Mesendoderm (in vitro differentiated cells): Measurements from ENCODE around the gene MRPL48.

Experiments
- DNase-seq: peaks from one replicate; pipeline ENCODE4 v3.0.0; 2013
- H2AK5ac ChIP-seq: 2 replicates; pipeline ENCODE4 v1.6.1; 2013; ENCODE audit warnings: low read length, inconsistent platforms
- H2BK120ac ChIP-seq: 2 replicates; pipeline ENCODE4 v1.6.1; 2013; ENCODE audit warnings: low read depth, mild to moderate bottlenecking, low read length, moderate library complexity, mixed read lengths
- H2BK15ac ChIP-seq: replicated peaks from 2 replicates; pipeline ENCODE4 v1.6.1; 2013; ENCODE audit warnings: low read depth, mild to moderate bottlenecking, moderate library complexity
- H2BK5ac ChIP-seq: 2 replicates; pipeline ENCODE4 v1.6.1; 2013; ENCODE audit warnings: low read length, inconsistent platforms
- H3K18ac ChIP-seq: 2 replicates; pipeline ENCODE4 v1.6.1; 2013; ENCODE audit warnings: mild to moderate bottlenecking, low read length, mixed read lengths
- H3K23ac ChIP-seq: one replicate; pipeline ENCODE4 v1.6.1; 2013; ENCODE audit warnings: low read length
- H3K27ac ChIP-seq: 2 replicates; pipeline ENCODE4 v1.5.1; 2013; ENCODE audit warnings: low read depth, mild to moderate bottlenecking, inconsistent platforms, low read length, moderate library complexity
- H3K27me3 ChIP-seq: 2 replicates; pipeline ENCODE4 v1.6.1; 2013; ENCODE audit warnings: low read length, control low read depth, mild to moderate bottlenecking, inconsistent platforms; ENCODE audit not compliant: insufficient read depth, poor library complexity
- H3K36me3 ChIP-seq: 2 replicates; pipeline ENCODE4 v1.6.1; 2013; ENCODE audit warnings: low read length, inconsistent platforms; ENCODE audit not compliant: control insufficient read depth, insufficient read depth
- H3K4ac ChIP-seq: one replicate; pipeline ENCODE4 v1.6.1; 2013; ENCODE audit warnings: low read depth, mild to moderate bottlenecking, low read length, moderate library complexity
- H3K4me1 ChIP-seq: 2 replicates; pipeline ENCODE4 v1.6.1; 2013; ENCODE audit warnings: low read depth, low read length, inconsistent platforms; ENCODE audit not compliant: control insufficient read depth
- H3K4me2 ChIP-seq: 2 replicates; pipeline ENCODE4 v1.6.1; 2013; ENCODE audit warnings: low read length
- H3K4me3 ChIP-seq: 2 replicates; pipeline ENCODE4 v1.5.1; 2013; ENCODE audit warnings: mild to moderate bottlenecking, low read length
- H3K56ac ChIP-seq: one replicate; pipeline ENCODE4 v1.6.1; 2013; ENCODE audit warnings: low read length
- H3K79me1 ChIP-seq: 2 replicates; pipeline ENCODE4 v1.6.1; 2013; ENCODE audit warnings: low read length, inconsistent platforms
- H3K79me2 ChIP-seq: 2 replicates; pipeline ENCODE4 v1.6.1; 2013; ENCODE audit warnings: mild to moderate bottlenecking, low read length; ENCODE audit not compliant: control insufficient read depth, insufficient read depth
- H3K9ac ChIP-seq: 2 replicates; pipeline ENCODE4 v1.6.1; 2013; ENCODE audit warnings: low read length, inconsistent platforms
- H4K5ac ChIP-seq: one replicate; pipeline ENCODE4 v1.6.1; 2013; ENCODE audit warnings: low read length
- H4K8ac ChIP-seq: one replicate; pipeline ENCODE4 v1.6.1; 2013; ENCODE audit warnings: low read depth, mild to moderate bottlenecking, control low read depth, low read length, moderate library complexity
- WGBS: extraction: QIAGEN DNeasy Blood & Tissue Kit; methylation state at CpG from one replicate; pipeline ENCODE4 v1.1.7; 2013; ENCODE audit warnings: low lambda C conversion rate, missing lambda C conversion rate; ENCODE audit not compliant: insufficient coverage; ENCODE audit errors: extremely low coverage; 5-methylcytosine and 5-hydroxymethylcytosine counted together

MRPL48 gene

DNA sequence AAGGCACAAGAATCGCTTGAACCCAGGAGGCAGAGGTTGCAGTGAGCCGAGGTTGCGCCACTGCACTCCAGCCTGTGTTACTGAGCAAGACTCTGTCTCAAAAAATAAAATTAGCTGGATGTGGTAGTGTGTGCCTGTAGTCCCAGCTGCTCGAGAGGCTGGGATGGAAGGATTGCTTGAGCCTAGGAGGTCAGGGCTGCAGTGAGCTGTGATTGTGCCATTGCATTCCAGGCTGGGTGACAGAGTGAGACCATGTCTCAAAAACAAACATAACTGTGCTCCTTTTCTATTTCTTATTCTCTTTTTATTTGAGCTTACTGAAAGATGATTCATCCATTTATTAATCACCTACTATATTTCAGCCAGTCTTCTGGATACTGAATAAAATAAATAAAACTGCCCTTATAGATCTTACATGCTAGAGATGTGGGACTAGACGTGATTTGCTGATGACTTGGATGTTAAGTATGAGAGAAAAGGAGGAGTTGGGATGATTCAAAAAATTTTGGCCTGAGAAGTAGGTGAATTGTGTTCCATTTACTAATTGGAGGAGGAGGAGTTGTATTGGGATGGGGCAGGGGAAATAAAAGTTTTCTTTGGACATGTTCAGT, 107.2 kb downstream of the MRPL48 start:
- Histone ChIP-seq H3K4me1 (no peaks in the 10 kb centered on the region), H4K5ac (no peak overlapping the region), H3K18ac (no peak overlapping the region), H3K27ac (no peak overlapping the region), H3K9ac (no peak overlapping the region), H3K23ac (no peak overlapping the region), H3K79me1 (no peaks in the 10 kb centered on the region), H3K4me2 (no peak overlapping the region), H2AK5ac (no peak overlapping the region), H2BK120ac (no peak overlapping the region), H3K27me3 (no peaks in the 10 kb centered on the region), H2BK15ac (no peak overlapping the region), H3K4ac (no peak overlapping the region), H3K56ac (no peak overlapping the region), H3K36me3 (peaks cover 1% of the 10 kb centered on the region), H3K4me3 (no peak overlapping the region), H3K79me2 (no peaks in the 10 kb centered on the region), H4K8ac (no peak overlapping the region), H2BK5ac (no peak overlapping the region)
- no peak for DNase-seq
- WGBS, result no CpG with 5 or more reads among the region's 5 CpGs

DNA sequence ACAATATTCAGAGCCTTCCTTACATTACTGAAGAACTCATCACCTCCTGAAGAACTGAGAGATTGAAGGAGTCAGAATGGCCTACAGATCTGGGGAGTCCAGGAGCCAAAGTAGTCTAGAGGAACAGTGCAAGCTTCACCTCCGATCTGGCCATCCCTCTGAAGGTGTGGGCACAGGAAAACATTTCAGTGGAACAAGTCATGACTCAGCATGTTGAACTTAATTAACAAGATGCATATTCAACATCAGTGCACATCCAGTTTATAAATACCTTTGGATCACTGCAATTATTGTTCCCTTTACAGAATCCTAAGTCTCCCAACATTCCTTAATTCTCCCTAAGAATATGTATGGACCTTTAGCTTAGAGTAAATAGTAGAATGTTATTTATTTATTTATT, 114.6 kb downstream of the MRPL48 start:
- Histone ChIP-seq H2BK15ac (no peak overlapping the region), H3K56ac (no peak overlapping the region), H4K5ac (no peak overlapping the region), H3K79me1 (no peaks in the 10 kb centered on the region), H2BK5ac (no peak overlapping the region), H3K4me2 (no peak overlapping the region), H3K27ac (no peak overlapping the region), H4K8ac (no peak overlapping the region), H3K79me2 (no peaks in the 10 kb centered on the region), H3K4me1 (no peaks in the 10 kb centered on the region), H2AK5ac (no peak overlapping the region), H3K18ac (no peak overlapping the region), H2BK120ac (no peak overlapping the region), H3K23ac (no peak overlapping the region), H3K9ac (no peak overlapping the region), H3K4ac (no peak overlapping the region), H3K36me3 (peaks cover 1% of the 10 kb centered on the region), H3K4me3 (no peak overlapping the region), H3K27me3 (no peaks in the 10 kb centered on the region)
- DNase-seq, result no peak
- WGBS, result no CpG with 5 or more reads among the region's 1 CpG

DNA sequence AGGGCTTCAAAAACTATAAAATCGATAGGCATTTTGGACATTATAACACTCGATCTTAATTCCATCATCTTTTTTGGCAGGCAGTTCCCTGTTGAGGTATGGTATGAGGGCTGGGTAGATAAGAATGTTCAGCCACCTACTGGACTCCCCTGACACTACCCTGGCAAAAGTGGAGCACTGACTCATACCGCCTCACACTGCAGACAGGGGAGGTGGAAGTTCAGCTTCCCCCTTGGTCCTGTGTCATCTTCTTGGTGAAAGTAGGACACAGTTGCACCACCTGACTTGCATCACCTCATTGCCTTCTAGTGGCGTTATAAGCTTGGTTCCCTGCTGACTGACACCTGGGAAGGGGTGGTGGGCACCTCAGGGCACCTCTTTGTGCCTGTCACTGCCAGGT, 119.5 kb downstream of the MRPL48 start:
- WGBS, result no CpG with 5 or more reads among the region's 4 CpGs
- no peaks in the 10 kb centered on the region for H3K4me1 ChIP-seq
- no peak overlapping the region for H3K4me3 ChIP-seq
- H3K27ac ChIP-seq, result no peak overlapping the region
- no peak overlapping the region for H3K4ac ChIP-seq
- no peak overlapping the region for H2BK5ac ChIP-seq
- no peak overlapping the region for H3K23ac ChIP-seq
- no peak overlapping the region for H2AK5ac ChIP-seq
- no peak overlapping the region for H2BK15ac ChIP-seq
- H4K5ac ChIP-seq, result no peak overlapping the region
- no peaks in the 10 kb centered on the region for H3K79me2 ChIP-seq
- H3K4me2 ChIP-seq, result no peak overlapping the region
- H2BK120ac ChIP-seq, result no peak overlapping the region
- peak; percentile 64 for DNase-seq
- H3K36me3 ChIP-seq, result no peaks in the 10 kb centered on the region
- no peaks in the 10 kb centered on the region for H3K79me1 ChIP-seq
- H3K56ac ChIP-seq, result no peak overlapping the region
- no peak overlapping the region for H4K8ac ChIP-seq
- H3K18ac ChIP-seq, result no peak overlapping the region
- H3K27me3 ChIP-seq, result no peaks in the 10 kb centered on the region
- no peak overlapping the region for H3K9ac ChIP-seq

DNA sequence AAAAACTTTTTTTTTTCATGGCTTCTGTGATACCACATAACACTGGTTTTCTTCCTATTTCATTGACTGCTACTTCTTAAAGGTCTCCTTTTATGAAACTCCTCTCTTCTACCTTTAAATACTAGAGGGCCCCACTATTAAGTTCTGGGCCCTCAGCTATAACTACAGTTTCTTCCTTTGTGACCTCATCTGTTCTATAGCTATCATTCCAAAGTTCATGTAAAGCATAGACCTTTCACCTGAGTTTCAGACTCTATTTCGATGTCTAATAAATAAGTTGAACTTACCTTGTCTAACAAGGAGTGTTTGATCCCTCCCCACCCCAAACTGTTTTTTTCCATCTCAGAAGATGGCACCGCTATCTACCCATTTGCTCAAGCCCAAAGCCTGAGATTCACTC, 124.4 kb downstream of the MRPL48 start:
- no peak overlapping the region for H3K56ac ChIP-seq
- no peak overlapping the region for H3K27ac ChIP-seq
- no peak overlapping the region for H3K4ac ChIP-seq
- H2BK15ac ChIP-seq, result no peak overlapping the region
- H3K36me3 ChIP-seq, result no peaks in the 10 kb centered on the region
- no peaks in the 10 kb centered on the region for H3K79me2 ChIP-seq
- H3K4me2 ChIP-seq, result no peak overlapping the region
- DNase-seq, result no peak
- H3K79me1 ChIP-seq, result no peaks in the 10 kb centered on the region
- H4K8ac ChIP-seq, result no peak overlapping the region
- H3K23ac ChIP-seq, result no peak overlapping the region
- no peaks in the 10 kb centered on the region for H3K27me3 ChIP-seq
- no peak overlapping the region for H3K9ac ChIP-seq
- WGBS, result no CpG with 5 or more reads among the region's 2 CpGs
- no peaks in the 10 kb centered on the region for H3K4me1 ChIP-seq
- H3K4me3 ChIP-seq, result no peak overlapping the region
- no peak overlapping the region for H2AK5ac ChIP-seq
- no peak overlapping the region for H3K18ac ChIP-seq
- H4K5ac ChIP-seq, result no peak overlapping the region
- H2BK120ac ChIP-seq, result no peak overlapping the region
- no peak overlapping the region for H2BK5ac ChIP-seq

DNA sequence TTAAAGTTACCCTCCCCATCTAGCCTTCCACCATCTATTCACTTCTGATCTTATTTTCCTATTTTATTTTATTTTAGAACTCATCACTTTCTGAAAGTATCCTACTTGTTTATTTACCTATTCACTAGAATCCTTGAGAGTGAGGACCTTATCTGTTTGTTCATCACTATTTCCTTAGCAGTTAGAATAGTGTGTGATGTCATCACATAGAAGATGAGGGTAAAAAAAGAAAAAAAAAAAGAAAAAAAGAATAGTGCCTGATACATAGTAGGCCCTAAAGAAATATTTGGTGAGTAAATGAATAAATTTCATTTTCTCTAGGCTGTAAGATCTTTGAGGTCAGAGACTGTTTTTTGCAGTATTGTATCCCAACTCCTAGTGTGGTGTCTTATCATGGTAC, 125.8 kb downstream of the MRPL48 start:
- Histone ChIP-seq H4K5ac (no peak overlapping the region), H3K18ac (no peak overlapping the region), H2AK5ac (no peak overlapping the region), H2BK5ac (no peak overlapping the region), H4K8ac (no peak overlapping the region), H3K4me3 (no peak overlapping the region), H2BK15ac (no peak overlapping the region), H3K23ac (no peak overlapping the region), H3K56ac (no peak overlapping the region), H3K9ac (no peak overlapping the region), H3K36me3 (no peaks in the 10 kb centered on the region), H3K79me1 (no peaks in the 10 kb centered on the region), H3K79me2 (no peaks in the 10 kb centered on the region), H2BK120ac (no peak overlapping the region), H3K4ac (no peak overlapping the region), H3K27ac (no peak overlapping the region), H3K27me3 (no peaks in the 10 kb centered on the region), H3K4me1 (no peaks in the 10 kb centered on the region), H3K4me2 (no peak overlapping the region)
- DNase-seq, result no peak

DNA sequence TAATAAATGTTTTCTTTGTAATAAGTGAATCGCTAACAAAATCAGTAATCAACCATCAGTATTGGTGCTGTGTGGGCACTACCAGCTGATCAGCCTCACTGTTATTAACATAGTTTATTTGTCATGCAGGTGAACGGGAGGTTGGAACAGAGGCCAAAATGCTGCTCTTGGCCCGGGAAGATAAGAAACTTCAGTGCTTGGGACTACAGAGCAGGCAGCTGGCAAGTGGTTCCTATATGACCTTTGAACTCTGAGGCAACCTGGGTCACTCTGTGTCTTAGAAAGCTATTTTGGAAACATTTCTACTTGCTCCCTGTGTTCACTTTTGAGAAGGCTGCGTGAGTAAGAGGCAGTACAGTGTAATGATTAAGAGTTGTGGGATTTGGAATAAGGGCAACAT, 126.6 kb downstream of the MRPL48 start:
- no peak overlapping the region for H3K18ac ChIP-seq
- H2BK5ac ChIP-seq, result no peak overlapping the region
- no peak overlapping the region for H3K4me2 ChIP-seq
- no peak overlapping the region for H3K4ac ChIP-seq
- H3K27me3 ChIP-seq, result no peaks in the 10 kb centered on the region
- H3K27ac ChIP-seq, result no peak overlapping the region
- no peak overlapping the region for H3K9ac ChIP-seq
- no peaks in the 10 kb centered on the region for H3K4me1 ChIP-seq
- no peak overlapping the region for H4K5ac ChIP-seq
- H4K8ac ChIP-seq, result no peak overlapping the region
- H3K79me1 ChIP-seq, result no peaks in the 10 kb centered on the region
- no peak overlapping the region for H3K4me3 ChIP-seq
- WGBS, result no CpG with 5 or more reads among the region's 4 CpGs
- H2BK15ac ChIP-seq, result no peak overlapping the region
- H3K56ac ChIP-seq, result no peak overlapping the region
- H3K23ac ChIP-seq, result no peak overlapping the region
- H2AK5ac ChIP-seq, result no peak overlapping the region
- no peaks in the 10 kb centered on the region for H3K79me2 ChIP-seq
- H2BK120ac ChIP-seq, result no peak overlapping the region
- peaks cover 1% of the 10 kb centered on the region for H3K36me3 ChIP-seq
- DNase-seq, result no peak
